HG03565 (cell line): ENCODE results near the gene AMD1.

Experiments
- ATAC-seq: cut with Tn5 transposase; IDR thresholded peaks from one replicate; pipeline ENCODE4 v1.9.1; 2021; ENCODE audit warnings: mild to moderate bottlenecking, moderate library complexity; ENCODE audit not compliant: unreplicated experiment

AMD1 gene

DNA sequence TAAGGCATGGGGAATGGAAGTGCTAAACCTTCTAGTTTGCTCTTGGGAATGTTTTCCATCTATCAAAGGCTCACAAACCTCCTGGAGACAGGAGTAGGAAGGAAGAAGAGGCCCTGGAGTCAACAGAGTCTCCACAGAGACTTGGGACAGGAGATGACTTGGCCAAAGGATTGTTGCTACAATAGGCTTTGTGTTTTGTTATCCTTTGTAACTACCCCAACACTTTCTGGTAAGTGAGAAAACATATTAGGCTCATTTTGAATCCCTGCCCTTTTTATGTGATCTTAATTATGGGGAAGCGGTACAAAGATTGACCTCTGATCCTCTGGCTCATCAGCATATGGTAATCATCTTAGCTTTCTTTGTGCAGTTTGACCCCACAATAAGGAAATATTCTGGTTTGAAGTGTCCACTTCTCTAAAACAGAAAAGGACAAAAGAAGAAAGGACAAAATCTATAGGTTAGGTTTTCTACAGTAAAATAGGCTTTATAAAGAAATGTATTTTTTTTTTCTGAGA is 59.9 kb downstream of the AMD1 start:
- ATAC-seq = no peak

DNA sequence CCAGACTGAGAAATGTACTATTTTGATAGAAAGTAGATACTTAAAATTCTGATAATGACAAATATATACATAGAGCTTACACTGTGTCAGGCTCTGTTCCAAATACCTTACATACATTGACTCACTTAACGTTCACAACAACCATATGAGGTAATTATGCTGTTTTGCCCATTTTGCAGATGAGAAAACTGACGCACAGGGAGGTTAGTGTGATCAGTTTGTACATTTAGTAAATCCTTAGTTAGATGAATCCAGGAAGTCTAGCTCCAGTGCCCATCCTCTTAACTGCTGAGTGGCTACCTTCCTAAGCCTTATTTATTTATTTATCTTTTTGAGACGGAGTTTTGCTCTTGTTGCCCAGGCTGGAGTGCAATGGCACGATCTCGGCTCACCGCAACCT is 60.6 kb downstream of the AMD1 start:
- ATAC-seq = no peak

DNA sequence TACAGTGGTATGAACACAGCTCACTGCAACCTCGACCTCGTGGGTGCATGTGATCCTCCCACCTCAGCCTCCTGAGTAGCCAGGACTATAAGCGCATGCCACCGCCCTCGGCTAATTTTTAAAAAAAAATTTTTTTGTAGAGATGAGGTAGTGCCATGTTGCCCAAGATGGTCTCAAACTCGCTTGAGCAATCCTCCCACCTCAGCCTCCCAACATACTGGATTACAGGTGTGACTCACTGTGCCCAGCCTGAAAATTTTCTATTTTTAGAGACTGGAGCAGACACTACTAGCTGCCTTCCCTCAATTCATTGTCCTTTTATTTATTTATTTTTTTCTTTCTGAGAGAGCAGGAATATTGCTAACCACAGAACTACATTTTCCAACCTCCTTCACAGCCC is 63.6 kb downstream of the AMD1 start:
- no peak for ATAC-seq

DNA sequence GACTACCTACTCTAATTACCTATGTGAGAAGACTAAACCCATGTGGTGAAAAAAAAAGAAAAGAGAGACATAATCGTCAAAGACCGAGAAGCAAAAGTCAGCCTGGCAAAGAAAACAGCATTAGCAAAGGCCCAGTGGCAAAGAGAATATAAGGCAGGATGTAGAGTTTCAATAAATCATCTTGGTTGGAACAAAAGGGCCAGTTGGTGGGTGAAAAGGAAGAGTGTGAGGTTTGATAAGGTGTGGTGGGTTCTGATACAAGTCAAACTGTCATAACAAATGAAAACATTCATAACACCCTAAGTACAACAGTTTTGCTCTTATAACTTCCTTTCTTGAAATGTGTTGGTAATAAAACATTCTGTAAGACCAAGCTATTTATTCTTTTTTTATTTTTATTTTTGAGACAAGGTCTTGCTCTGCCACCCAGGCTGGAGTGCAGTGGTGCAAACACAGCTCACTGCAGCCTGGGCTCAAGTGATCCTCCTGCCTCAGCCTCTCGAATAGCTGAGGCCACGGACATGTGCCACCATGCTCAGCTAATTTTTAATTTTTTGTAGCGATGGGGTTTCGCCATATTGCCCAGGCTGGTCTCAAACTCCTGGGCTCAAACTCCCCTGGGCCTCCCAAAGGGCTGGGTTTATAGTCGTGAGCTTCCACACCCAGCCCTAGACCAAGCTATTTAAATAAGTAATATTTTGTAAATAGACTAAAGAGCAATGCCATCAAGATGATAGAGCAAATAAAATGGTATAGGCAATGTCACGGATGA is 65.0 kb downstream of the AMD1 start:
- no peak for ATAC-seq

DNA sequence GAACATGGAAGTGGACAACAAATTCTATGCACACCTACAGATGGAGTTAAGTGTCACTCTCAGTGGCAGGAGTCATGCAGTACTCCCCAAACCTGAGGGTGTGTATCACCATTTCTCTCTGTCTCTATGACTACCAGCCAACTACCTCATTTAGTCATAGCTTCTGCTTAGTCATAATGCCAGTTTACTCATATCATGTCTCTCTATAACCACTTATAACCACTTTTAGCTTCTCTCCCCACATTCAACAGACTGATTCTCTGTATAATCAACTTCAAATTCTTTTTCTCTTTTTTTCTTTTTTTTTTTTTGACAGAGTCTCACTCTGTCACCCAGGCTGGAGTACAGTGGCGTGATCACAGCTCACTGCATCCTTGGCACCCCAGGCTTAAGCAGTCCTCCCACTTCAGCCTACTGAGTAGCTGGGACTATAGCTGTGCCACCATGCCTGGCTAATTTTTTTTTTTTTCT is 70.1 kb downstream of the AMD1 start:
- peak; percentile 100 for ATAC-seq
